AG04450 (cell line): ENCODE data around the gene IFNLR1. TPM values are rescaled to one million over a fixed set of nuclear protein-coding genes. Genes with fewer than 3 reads are reported as not detected.
"Not testable (repeated sequence)": the region's sequence is repeated elsewhere in the genome, so short reads cannot be mapped to it uniquely, and the experiment has no call there.

Experiments
- CTCF ChIA-PET: fragments of 300-600, 350-600 bp; formaldehyde crosslinking; extraction: SDS; loops from one replicate; lab custom pipeline; 2022; ENCODE audit warnings: antibody characterized with exemption, inconsistent platforms; lab: Charles Lee
- POLR2A ChIA-PET: fragments of 350-600 bp; formaldehyde crosslinking; extraction: SDS; loops from one replicate; lab custom pipeline; 2021; ENCODE audit warnings: antibody characterized with exemption, inconsistent platforms; lab: Yijun Ruan, JAX
- DNase-seq: peaks from one replicate; pipeline ENCODE4 v3.0.0-alpha.2; 2011; ENCODE audit warnings: low read depth, low spot score
- H3K27ac ChIP-seq: one replicate; pipeline ENCODE4 v1.5.1; 2012; ENCODE audit warnings: low read depth, low read length, control low read depth
- H3K27me3 ChIP-seq: one replicate; pipeline ENCODE4 v1.6.0; 2012; ENCODE audit warnings: low read length; ENCODE audit not compliant: control insufficient read depth, insufficient read depth
- H3K4me3 ChIP-seq: 2 replicates; pipeline ENCODE4 v1.5.1; 2011; ENCODE audit warnings: mild to moderate bottlenecking, low read depth, low read length, control low read depth
- H3K9me3 ChIP-seq: 2 replicates; pipeline ENCODE4 v1.5.1; 2012; ENCODE audit warnings: low read length; ENCODE audit not compliant: control insufficient read depth, insufficient read depth
- polyA plus RNA-seq: library from polyadenylated mRNA; depleted of rRNA; stranded (reverse); fragments of >200 nt; gene quantifications from 2 replicates; pipeline ENCODE4 v1.2.3, GENCODE V29; 2011
- TF ChIP-seq, protein P1 (sequence below): IDR thresholded peaks from 2 replicates; pipeline ENCODE4 v1.5.1; 2011; ENCODE audit warnings: low read depth, low read length, control low read depth, inconsistent platforms

The IFNLR1 gene
- polyA plus RNA-seq, 1 experiment: not detected

DNA sequence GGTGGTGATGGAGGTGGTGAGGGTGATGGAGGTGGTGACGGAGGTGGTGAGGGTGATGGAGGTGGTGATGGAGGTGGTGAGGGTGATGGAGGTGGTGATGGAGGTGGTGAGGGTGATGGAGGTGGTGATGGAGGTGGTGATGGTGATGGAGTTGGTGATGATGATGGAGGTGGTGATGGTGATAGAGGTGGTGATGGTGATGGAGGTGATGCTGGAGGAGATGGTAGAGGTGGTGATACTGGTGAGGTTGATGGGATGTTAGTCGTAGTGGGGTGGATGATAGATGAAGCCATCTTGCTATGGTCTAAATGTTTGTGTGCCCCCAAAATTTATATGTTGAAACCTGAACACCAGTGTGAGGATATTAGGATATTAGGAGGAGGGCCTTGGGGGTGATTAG lies 25.3 kb upstream of the IFNLR1 start:
- ChIA-PET POLR2A (no interaction called here), CTCF (interaction anchor here (2.1 kb wide), 1 partner anchor 179 kb away, joined by 6 read pairs; no protein-coding TSS in a partner anchor)
- TF ChIP-seq, protein P1, sequence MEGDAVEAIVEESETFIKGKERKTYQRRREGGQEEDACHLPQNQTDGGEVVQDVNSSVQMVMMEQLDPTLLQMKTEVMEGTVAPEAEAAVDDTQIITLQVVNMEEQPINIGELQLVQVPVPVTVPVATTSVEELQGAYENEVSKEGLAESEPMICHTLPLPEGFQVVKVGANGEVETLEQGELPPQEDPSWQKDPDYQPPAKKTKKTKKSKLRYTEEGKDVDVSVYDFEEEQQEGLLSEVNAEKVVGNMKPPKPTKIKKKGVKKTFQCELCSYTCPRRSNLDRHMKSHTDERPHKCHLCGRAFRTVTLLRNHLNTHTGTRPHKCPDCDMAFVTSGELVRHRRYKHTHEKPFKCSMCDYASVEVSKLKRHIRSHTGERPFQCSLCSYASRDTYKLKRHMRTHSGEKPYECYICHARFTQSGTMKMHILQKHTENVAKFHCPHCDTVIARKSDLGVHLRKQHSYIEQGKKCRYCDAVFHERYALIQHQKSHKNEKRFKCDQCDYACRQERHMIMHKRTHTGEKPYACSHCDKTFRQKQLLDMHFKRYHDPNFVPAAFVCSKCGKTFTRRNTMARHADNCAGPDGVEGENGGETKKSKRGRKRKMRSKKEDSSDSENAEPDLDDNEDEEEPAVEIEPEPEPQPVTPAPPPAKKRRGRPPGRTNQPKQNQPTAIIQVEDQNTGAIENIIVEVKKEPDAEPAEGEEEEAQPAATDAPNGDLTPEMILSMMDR: no peak
- peaks cover 7% of the 10 kb centered on the region for H3K9me3 ChIP-seq
- H3K27me3 ChIP-seq: peaks cover 32% of the 10 kb centered on the region
- DNase-seq: no peak
- H3K27ac ChIP-seq: no peak overlapping the region
- H3K4me3 ChIP-seq: no peak overlapping the region

DNA sequence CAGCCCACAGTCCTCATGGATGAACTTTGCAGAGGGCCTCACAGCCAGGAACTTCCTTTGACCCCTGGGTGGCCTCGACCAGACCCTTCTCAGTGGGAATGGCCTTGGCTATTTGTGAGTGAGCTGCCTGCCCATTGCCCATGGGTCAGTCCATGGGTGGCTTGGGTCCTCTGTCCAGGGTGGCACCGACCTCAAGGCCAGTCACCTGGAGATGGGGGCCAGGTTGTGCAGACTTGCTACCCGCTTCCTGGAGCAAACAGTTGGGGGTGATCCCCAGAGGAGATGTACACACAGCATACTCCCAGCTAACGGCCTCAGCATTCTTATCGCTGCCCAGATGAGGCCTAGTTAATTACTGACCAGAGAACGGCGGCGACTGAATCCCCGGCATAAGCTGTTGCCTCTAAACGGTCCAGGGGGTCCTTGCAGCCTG lies 23.1 kb upstream of the IFNLR1 start:
- TF ChIP-seq, protein P1: no peak
- ChIA-PET CTCF (interaction anchor here (0.9 to 1.3 kb wide), 2 partner anchors 8 to 181 kb away, joined by 4 to 6 read pairs; no protein-coding TSS in a partner anchor), POLR2A (no interaction called here)
- peaks cover 7% of the 10 kb centered on the region for H3K9me3 ChIP-seq
- H3K27ac ChIP-seq: no peak overlapping the region
- no peak for DNase-seq
- peaks cover 20% of the 10 kb centered on the region for H3K27me3 ChIP-seq
- H3K4me3 ChIP-seq: no peak overlapping the region

DNA sequence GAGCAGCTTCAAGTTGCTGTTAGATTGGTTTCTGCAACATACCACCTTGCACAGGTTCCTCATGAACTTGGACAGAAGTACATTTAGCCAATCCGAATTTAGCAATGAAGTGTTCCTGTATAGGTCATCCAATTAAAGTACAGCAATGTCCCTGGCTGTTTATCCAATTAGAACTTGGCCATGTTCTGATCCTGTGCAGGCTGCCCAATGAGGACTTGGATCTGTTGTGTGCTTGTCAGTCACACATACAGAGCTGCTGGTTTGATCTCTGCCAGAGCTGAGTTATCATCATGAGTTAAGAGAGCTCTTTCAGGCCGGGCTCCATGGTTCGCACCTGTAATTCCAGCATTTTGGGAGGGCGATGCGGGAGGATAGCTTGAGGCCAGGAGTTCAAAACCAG lies 22.0 kb upstream of the IFNLR1 start:
- DNase-seq: no peak
- TF ChIP-seq, protein P1: no peak
- Histone ChIP-seq H3K27me3 (peaks cover 11% of the 10 kb centered on the region), H3K4me3 (no peak overlapping the region), H3K27ac (no peak overlapping the region), H3K9me3 (peaks cover 7% of the 10 kb centered on the region)
- POLR2A ChIA-PET: no interaction called here
- CTCF ChIA-PET: interaction anchor here (0.7 to 1.8 kb wide), 2 partner anchors 11 to 182 kb away, joined by 4 to 10 read pairs; no protein-coding TSS in a partner anchor

DNA sequence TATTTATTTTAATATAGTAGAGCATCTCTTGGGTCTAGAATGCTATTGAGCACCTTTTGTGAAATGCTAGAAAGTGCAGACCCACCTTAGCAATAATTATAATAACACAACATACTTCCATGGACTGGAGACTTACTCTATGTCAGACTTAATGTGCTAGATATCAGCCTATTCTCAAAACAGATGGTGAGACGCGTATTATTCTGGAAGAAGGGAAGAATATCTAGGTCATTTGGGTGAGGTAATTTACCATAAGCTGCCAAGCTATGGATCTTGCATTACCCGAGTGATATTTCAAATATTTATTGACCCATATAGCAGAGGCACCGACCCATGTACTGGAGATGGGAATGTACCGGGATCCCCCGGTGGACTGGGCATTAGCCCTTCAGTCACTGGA lies 20.6 kb upstream of the IFNLR1 start:
- CTCF ChIA-PET: interaction anchor here (1.0 kb wide), 1 partner anchor 9 kb away, joined by 3 read pairs; no protein-coding TSS in a partner anchor
- TF ChIP-seq, protein P1: no peak
- no peak for DNase-seq

DNA sequence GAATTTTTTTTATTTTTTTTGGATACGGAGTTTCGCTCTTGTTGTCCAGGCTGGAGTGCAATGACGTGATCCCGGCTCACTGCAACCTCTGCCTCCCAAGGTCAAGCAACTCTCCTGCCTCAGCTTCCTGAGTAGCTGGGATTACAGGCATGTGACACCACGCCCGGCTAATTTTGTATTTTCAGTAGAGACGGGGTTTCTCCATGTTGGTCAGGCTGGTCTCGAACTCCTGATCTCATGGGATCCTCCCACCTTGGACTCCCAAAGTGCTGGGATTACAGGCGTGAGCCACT lies 20.3 kb upstream of the IFNLR1 start:
- POLR2A ChIA-PET, DNase-seq, H3K4me3 ChIP-seq, H3K27me3 ChIP-seq, H3K27ac ChIP-seq, H3K9me3 ChIP-seq: not testable (repeated sequence)
- CTCF ChIA-PET: interaction anchor here (1.0 kb wide), 1 partner anchor 9 kb away, joined by 3 read pairs; no protein-coding TSS in a partner anchor

More for the DNA sequence above, 20.6 kb upstream of the IFNLR1 start:
- Histone ChIP-seq H3K27me3 (peaks cover 6% of the 10 kb centered on the region), H3K4me3 (no peak overlapping the region), H3K9me3 (peaks cover 7% of the 10 kb centered on the region), H3K27ac (no peak overlapping the region)
- POLR2A ChIA-PET: no interaction called here
